Endometrial microvascular endothelial cells (primary cell): ENCODE results near the gene ZNF646. TPM values are rescaled to one million over a fixed set of nuclear protein-coding genes. Genes with fewer than 3 reads are reported as not detected.
"Not testable (repeated sequence)": the region's sequence is repeated elsewhere in the genome, so short reads cannot be mapped to it uniquely, and the experiment has no call there.

Source experiments
- in situ Hi-C: cut with HindIII; loops from 2 replicates; pipeline ENCODE4 v1.10.0; 2017; ENCODE audit warnings: low sequenced_read_pairs, low pct_unique_long_range_greater_than_20kb; ENCODE audit errors: inconsistent ontology term
- total RNA-seq: library from RNA; depleted of rRNA; stranded (reverse); fragments of >200 nt; gene quantifications from one replicate; pipeline ENCODE4 v1.2.3, GENCODE V29; 2015; ENCODE audit errors: inconsistent ontology term

Gene ZNF646
- total RNA-seq, 1 donor from 2014 or later: 7.2 TPM

- in situ Hi-C loops: no loop called here
These were observed 20.4 kb downstream of the ZNF646 start, which contains the start of gene VKORC1 for GRCh38 chr16:31094424-31095120. Gene VKORC1 (minus strand): TSS chr16:31094797. CDS start chr16:31094729, 68 bp downstream.

GRCh38 chr16:31099860-31100638, 25.8 kb downstream of the ZNF646 start:
- in situ Hi-C loops: no loop called here

- in situ Hi-C loops: not testable (repeated sequence)
These were observed 26.8 kb downstream of the ZNF646 start for GRCh38 chr16:31100876-31101641.

- in situ Hi-C loops: no loop called here
These were observed 31.5 kb downstream of the ZNF646 start for GRCh38 chr16:31105677-31106213.

GRCh38 chr16:31106509-31107464, 32.6 kb downstream of the ZNF646 start:
- in situ Hi-C loops: no loop called here

- in situ Hi-C loops: no loop called here
These were observed 33.2 kb downstream of the ZNF646 start for GRCh38 chr16:31107465-31107867.

GRCh38 chr16:31108035-31108793, 34.0 kb downstream of the ZNF646 start, which contains the start of gene BCKDK:
Gene BCKDK (plus strand): TSS chr16:31108386. CDS start chr16:31109224, 838 bp downstream.
- in situ Hi-C loops: no loop called here

GRCh38 chr16:31108794-31109558, 34.8 kb downstream of the ZNF646 start:
- in situ Hi-C loops: no loop called here

- in situ Hi-C loops: no loop called here
These were observed 35.4 kb downstream of the ZNF646 start for GRCh38 chr16:31109622-31110021.

- in situ Hi-C loops: no loop called here
These were observed 36.1 kb downstream of the ZNF646 start for GRCh38 chr16:31110106-31111034.

GRCh38 chr16:31111881-31112466, 37.8 kb downstream of the ZNF646 start:
- in situ Hi-C loops: no loop called here

- in situ Hi-C loops: no loop called here
These were observed 38.5 kb downstream of the ZNF646 start for GRCh38 chr16:31112711-31113110.

GRCh38 chr16:31113121-31114120, 39.2 kb downstream of the ZNF646 start:
- in situ Hi-C loops: no loop called here

GRCh38 chr16:31114468-31114867, 40.2 kb downstream of the ZNF646 start:
- in situ Hi-C loops: no loop called here
